HEK293 (cell line): Measurements from ENCODE around the gene CRABP2.
A peak's percentile ranks its signal among the peaks of the same experiment; 100 is the strongest.

Source experiments
- CTCF ChIA-PET: fragments of 350-600 bp; formaldehyde crosslinking; extraction: SDS; loops from one replicate; lab custom pipeline; 2021; ENCODE audit warnings: antibody characterized with exemption; lab: Yijun Ruan, JAX
- POLR2A ChIA-PET: fragments of 300-600 bp; formaldehyde crosslinking; extraction: SDS; loops from one replicate; lab custom pipeline; 2020; ENCODE audit warnings: antibody characterized with exemption, inconsistent platforms; lab: Yijun Ruan, JAX
- H3K27ac ChIP-seq: fragments of 200-500 bp; sonication (Bioruptor generic); 2 replicates; pipeline ENCODE4 v1.5.1; 2014; ENCODE audit warnings: low read depth, low read length, control low read depth, inconsistent platforms; ENCODE audit errors: extremely low read depth
- H3K36me3 ChIP-seq, 2 experiments: fragments of 200-500 bp in 1 of 2; sonication (Bioruptor generic) in 1 of 2; 1 replicate in 1 of 2; 2 replicates in 1 of 2; pipeline ENCODE4 v1.5.1; 2014 to 2017; ENCODE audit warnings: inconsistent platforms in 2 of 2, low read length in 2 of 2; ENCODE audit not compliant: control insufficient read depth in 2 of 2, insufficient read depth in 1 of 2
- H3K4me1 ChIP-seq: fragments of 200-500 bp; sonication (Bioruptor generic); 2 replicates; pipeline ENCODE4 v1.5.1; 2014; ENCODE audit warnings: mild to moderate bottlenecking, low read length, inconsistent platforms; ENCODE audit not compliant: control insufficient read depth, insufficient read depth
- H3K4me3 ChIP-seq: 2 replicates; pipeline ENCODE4 v1.5.1; 2011; ENCODE audit warnings: low read depth, mild to moderate bottlenecking, control low read depth, low read length, moderate library complexity
- H3K9me3 ChIP-seq: fragments of 200-500 bp; sonication (Bioruptor generic); 2 replicates; pipeline ENCODE4 v1.5.1; 2014; ENCODE audit warnings: low read depth, low read length, inconsistent platforms; ENCODE audit not compliant: control insufficient read depth, insufficient read depth
- IKZF3 ChIP-seq: fragments of 450-650 bp; IDR thresholded peaks from 2 replicates; pipeline ENCODE4 v1.5.0; 2018; ENCODE audit warnings: missing biosample characterization, mild to moderate bottlenecking, missing genetic modification characterization, moderate library complexity
- KLF1 ChIP-seq: fragments of 450-650 bp; formaldehyde crosslinking; IDR thresholded peaks from 2 replicates; pipeline ENCODE4 v1.5.1; 2016; ENCODE audit warnings: missing biosample characterization, missing genetic modification characterization
- KLF7 ChIP-seq: fragments of 450-650 bp; formaldehyde crosslinking; IDR thresholded peaks from 2 replicates; pipeline ENCODE4 v1.5.1; 2016; ENCODE audit warnings: missing biosample characterization, missing genetic modification characterization, borderline replicate concordance
- OVOL3 ChIP-seq: fragments of 450-650 bp; formaldehyde crosslinking; IDR thresholded peaks from 2 replicates; pipeline ENCODE4 v1.5.1; 2016; ENCODE audit warnings: missing biosample characterization, missing genetic modification characterization
- RBAK ChIP-seq: fragments of 450-650 bp; formaldehyde crosslinking; IDR thresholded peaks from 2 replicates; pipeline ENCODE4 v1.5.1; 2016; ENCODE audit warnings: missing biosample characterization, missing genetic modification characterization
- SP2 ChIP-seq: fragments of 450-650 bp; formaldehyde crosslinking; IDR thresholded peaks from 2 replicates; pipeline ENCODE4 v1.5.1; 2016; ENCODE audit warnings: missing biosample characterization, missing genetic modification characterization
- WT1 ChIP-seq: fragments of 450-650 bp; formaldehyde crosslinking; IDR thresholded peaks from 2 replicates; pipeline ENCODE4 v1.5.1; 2016; ENCODE audit warnings: missing biosample characterization, missing genetic modification characterization
- ZBTB20 ChIP-seq: fragments of 450-650 bp; formaldehyde crosslinking; IDR thresholded peaks from 2 replicates; pipeline ENCODE4 v1.5.1; 2016; ENCODE audit warnings: missing biosample characterization, missing genetic modification characterization
- ZBTB6 ChIP-seq: fragments of 450-650 bp; formaldehyde crosslinking; IDR thresholded peaks from 2 replicates; pipeline ENCODE4 v1.5.1; 2017; ENCODE audit warnings: missing biosample characterization, missing genetic modification characterization
- ZFHX2 ChIP-seq: fragments of 450-650 bp; formaldehyde crosslinking; conservative IDR thresholded peaks from 2 replicates; pipeline ENCODE4 v1.5.1; 2016; ENCODE audit warnings: missing biosample characterization, missing genetic modification characterization
- ZNF157 ChIP-seq: fragments of 450-650 bp; formaldehyde crosslinking; IDR thresholded peaks from 2 replicates; pipeline ENCODE4 v1.5.1; 2016; ENCODE audit warnings: missing biosample characterization, missing genetic modification characterization
- ZNF184 ChIP-seq: fragments of 450-650 bp; IDR thresholded peaks from 2 replicates; pipeline ENCODE4 v1.5.1; 2018; ENCODE audit warnings: missing biosample characterization, mild to moderate bottlenecking, missing genetic modification characterization
- ZNF239 ChIP-seq: fragments of 450-650 bp; formaldehyde crosslinking; IDR thresholded peaks from 2 replicates; pipeline ENCODE4 v1.5.1; 2016; ENCODE audit warnings: missing biosample characterization, missing genetic modification characterization
- ZNF24 ChIP-seq: fragments of 450-650 bp; formaldehyde crosslinking; IDR thresholded peaks from 2 replicates; pipeline ENCODE4 v1.5.1; 2016; ENCODE audit warnings: missing biosample characterization, missing genetic modification characterization
- ZNF37A ChIP-seq: fragments of 450-650 bp; IDR thresholded peaks from 2 replicates; pipeline ENCODE4 v1.5.1; 2018; ENCODE audit warnings: missing biosample characterization, missing genetic modification characterization
- ZNF416 ChIP-seq: fragments of 450-650 bp; formaldehyde crosslinking; IDR thresholded peaks from 2 replicates; pipeline ENCODE4 v1.5.1; 2016; ENCODE audit warnings: missing biosample characterization, missing genetic modification characterization
- ZNF549 ChIP-seq: fragments of 450-650 bp; IDR thresholded peaks from 2 replicates; pipeline ENCODE4 v1.5.1; 2018; ENCODE audit warnings: missing biosample characterization, missing genetic modification characterization, mild to moderate bottlenecking, inconsistent platforms, moderate library complexity
- ZNF558 ChIP-seq: fragments of 450-650 bp; formaldehyde crosslinking; IDR thresholded peaks from 2 replicates; pipeline ENCODE4 v1.5.1; 2016; ENCODE audit warnings: missing biosample characterization, missing genetic modification characterization
- ZNF610 ChIP-seq: fragments of 450-650 bp; formaldehyde crosslinking; IDR thresholded peaks from 2 replicates; pipeline ENCODE4 v1.5.1; 2016; ENCODE audit warnings: missing biosample characterization, missing genetic modification characterization, borderline replicate concordance
- ZNF658 ChIP-seq: fragments of 450-650 bp; formaldehyde crosslinking; IDR thresholded peaks from 2 replicates; pipeline ENCODE4; 2016; ENCODE audit warnings: missing biosample characterization, missing genetic modification characterization
- ZNF76 ChIP-seq: fragments of 450-650 bp; formaldehyde crosslinking; IDR thresholded peaks from 2 replicates; pipeline ENCODE4; 2016; ENCODE audit warnings: low read depth, missing biosample characterization, missing genetic modification characterization, borderline replicate concordance
- TF ChIP-seq, protein P1 (sequence below): fragments of 450-650 bp; formaldehyde crosslinking; IDR thresholded peaks from 2 replicates; pipeline ENCODE4 v1.5.1; 2016; ENCODE audit warnings: missing biosample characterization, missing genetic modification characterization

CRABP2 gene

DNA sequence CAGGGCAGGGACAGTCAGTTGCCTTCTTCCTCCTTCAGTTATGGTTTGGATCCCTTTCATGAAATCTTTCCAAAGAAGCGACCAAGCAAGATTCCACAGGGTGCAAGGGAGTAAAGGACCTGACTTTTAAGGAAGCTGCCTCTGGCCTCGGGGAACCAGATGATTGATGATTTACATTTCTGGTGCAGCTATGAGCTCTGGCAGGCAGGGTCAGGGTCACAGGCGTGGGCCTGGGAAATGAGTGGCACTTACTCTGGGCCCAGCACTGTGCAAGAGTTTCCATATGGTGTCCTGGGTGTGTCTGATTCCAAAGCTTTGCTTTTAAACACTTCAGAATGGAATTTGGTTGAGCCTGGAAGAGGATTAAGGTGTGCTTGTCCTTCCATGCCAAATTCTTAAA, 7.2 kb upstream of the CRABP2 start:
- no peak for TF ChIP-seq WT1 (tag by site-specific recombination)
- TF ChIP-seq, protein P1, sequence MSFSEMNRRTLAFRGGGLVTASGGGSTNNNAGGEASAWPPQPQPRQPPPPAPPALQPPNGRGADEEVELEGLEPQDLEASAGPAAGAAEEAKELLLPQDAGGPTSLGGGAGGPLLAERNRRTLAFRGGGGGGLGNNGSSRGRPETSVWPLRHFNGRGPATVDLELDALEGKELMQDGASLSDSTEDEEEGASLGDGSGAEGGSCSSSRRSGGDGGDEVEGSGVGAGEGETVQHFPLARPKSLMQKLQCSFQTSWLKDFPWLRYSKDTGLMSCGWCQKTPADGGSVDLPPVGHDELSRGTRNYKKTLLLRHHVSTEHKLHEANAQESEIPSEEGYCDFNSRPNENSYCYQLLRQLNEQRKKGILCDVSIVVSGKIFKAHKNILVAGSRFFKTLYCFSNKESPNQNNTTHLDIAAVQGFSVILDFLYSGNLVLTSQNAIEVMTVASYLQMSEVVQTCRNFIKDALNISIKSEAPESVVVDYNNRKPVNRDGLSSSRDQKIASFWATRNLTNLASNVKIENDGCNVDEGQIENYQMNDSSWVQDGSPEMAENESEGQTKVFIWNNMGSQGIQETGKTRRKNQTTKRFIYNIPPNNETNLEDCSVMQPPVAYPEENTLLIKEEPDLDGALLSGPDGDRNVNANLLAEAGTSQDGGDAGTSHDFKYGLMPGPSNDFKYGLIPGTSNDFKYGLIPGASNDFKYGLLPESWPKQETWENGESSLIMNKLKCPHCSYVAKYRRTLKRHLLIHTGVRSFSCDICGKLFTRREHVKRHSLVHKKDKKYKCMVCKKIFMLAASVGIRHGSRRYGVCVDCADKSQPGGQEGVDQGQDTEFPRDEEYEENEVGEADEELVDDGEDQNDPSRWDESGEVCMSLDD (tag by site-specific recombination), result no peak
- no peak for TF ChIP-seq ZNF24 (tag by site-specific recombination)
- TF ChIP-seq KLF1 (tag by site-specific recombination), result peak; percentile 12; the same call in 1 of the 2 replicates
- Histone ChIP-seq H3K4me1 (peaks cover 3% of the 10 kb centered on the region; the same call in 1 of the 2 replicates), H3K36me3 (peaks cover 0 to 6% of the 10 kb centered on the region in 2 experiments; a peak in 1 of 3 replicates), H3K4me3 (no peak overlapping the region), H3K9me3 (no peaks in the 10 kb centered on the region), H3K27ac (no peak overlapping the region)
- ChIA-PET CTCF (interaction anchor here (0.6 to 20.2 kb wide), 10 partner anchors 9 to 310 kb away, joined by 3 to 579 read pairs (median 5); partner anchors contain the start of gene METTL25B), POLR2A (interaction anchor here (0.8 kb wide), 1 partner anchor 16 kb away, joined by 3 read pairs; the partner anchor contains the start of genes ISG20L2 and METTL25B)

DNA sequence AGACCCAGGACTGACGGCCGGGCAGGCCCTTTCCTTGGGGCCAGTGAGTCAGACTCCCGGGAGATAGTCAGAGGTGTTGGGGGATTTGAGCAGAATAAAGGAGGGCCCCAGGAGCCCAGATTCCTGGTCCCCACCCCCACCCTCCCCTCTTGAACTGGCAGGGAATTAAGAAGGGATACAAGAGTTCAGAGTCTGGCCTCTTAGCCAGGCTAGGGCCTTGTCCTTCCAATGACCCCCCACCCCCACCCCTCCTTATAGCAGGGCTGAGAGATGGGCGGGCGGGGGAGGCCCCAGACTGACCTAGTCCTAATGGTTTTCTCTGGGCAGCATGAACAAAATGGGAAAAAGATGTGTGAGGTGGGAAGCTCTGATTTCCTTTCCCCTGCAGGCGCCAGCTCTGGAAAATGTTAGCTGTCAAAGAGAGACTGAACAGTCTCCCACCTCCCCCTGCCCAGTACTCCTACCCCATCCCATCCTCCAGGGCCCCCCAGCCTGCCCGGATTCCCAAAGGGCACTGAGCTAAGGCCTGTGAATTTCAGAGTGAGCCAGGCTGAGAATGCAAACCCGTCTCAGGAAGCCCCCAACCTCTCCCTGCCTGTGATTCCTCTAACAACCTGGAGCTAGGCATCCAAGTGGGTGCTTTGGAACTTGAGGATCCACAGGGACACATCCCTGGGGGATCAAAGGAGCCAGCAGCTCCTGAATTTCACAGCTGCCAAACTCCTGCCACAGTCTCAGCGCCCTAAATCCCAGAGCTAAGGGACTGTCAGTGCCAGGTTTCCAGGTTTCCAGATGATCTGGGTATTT, 5.8 kb upstream of the CRABP2 start:
- POLR2A ChIA-PET, result interaction anchor here (1.2 kb wide), 1 partner anchor 17 kb away, joined by 6 read pairs; the partner anchor contains the start of genes ISG20L2 and METTL25B
- Histone ChIP-seq H3K4me1 (peaks cover 3% of the 10 kb centered on the region; the same call in 1 of the 2 replicates), H3K36me3 (peaks cover 0 to 6% of the 10 kb centered on the region in 2 experiments; a peak in 1 of 3 replicates), H3K27ac (no peak overlapping the region)
- CTCF ChIA-PET, result interaction anchor here (0.6 to 20.2 kb wide), 7 partner anchors 14 to 179 kb away, joined by 3 to 579 read pairs (median 6); partner anchors contain the start of genes METTL25B and MRPL24
- TF ChIP-seq IKZF3 (tag by site-specific recombination) (0 out of 2 replicates have a peak, but pooled peaks have one; percentile 53), ZNF239 (tag by site-specific recombination) (no peak), ZBTB6 (tag by site-specific recombination) (no peak), ZNF610 (tag by site-specific recombination) (no peak), ZNF157 (no peak)
- TF ChIP-seq, all 188 proteins: peak for 1
- Histone ChIP-seq H3K4me3 (no peak overlapping the region), H3K9me3 (no peaks in the 10 kb centered on the region)

- H3K4me3 ChIP-seq, result no peak overlapping the region
- H3K4me1 ChIP-seq, result peaks cover 3% of the 10 kb centered on the region; the same call in 1 of the 2 replicates
- H3K9me3 ChIP-seq, result no peaks in the 10 kb centered on the region
- ChIA-PET CTCF (interaction anchor here (0.6 to 20.2 kb wide), 3 partner anchors 16 to 70 kb away, joined by 3 to 579 read pairs (median 11); no protein-coding TSS in a partner anchor), POLR2A (no interaction called here)
- 0 out of 2 replicates have a peak overlapping the region, but pooled peaks have one; percentile 16 for H3K27ac ChIP-seq
- no peaks in the 10 kb centered on the region for H3K36me3 ChIP-seq
- TF ChIP-seq SP2 (tag by site-specific recombination), result 0 out of 2 replicates have a peak, but pooled peaks have one; percentile 14
- no peak for TF ChIP-seq ZNF76
- TF ChIP-seq OVOL3 (tag by site-specific recombination), result no peak
- TF ChIP-seq ZNF610 (tag by site-specific recombination), result no peak
- TF ChIP-seq RBAK (tag by site-specific recombination), result no peak
- no peak for TF ChIP-seq ZNF184 (tag by site-specific recombination)
- TF ChIP-seq ZNF549 (tag by site-specific recombination), result no peak
- TF ChIP-seq ZNF658 (tag by site-specific recombination), result no peak
- TF ChIP-seq ZNF37A (tag by site-specific recombination), result no peak
- peak; percentile 45; the same call in 1 of the 2 replicates for TF ChIP-seq KLF7 (tag by site-specific recombination)
- 0 out of 2 replicates have a peak, but pooled peaks have one; percentile 44 for TF ChIP-seq ZFHX2
- TF ChIP-seq ZNF558, result no peak
- TF ChIP-seq ZNF416 (tag by site-specific recombination), result no peak
- no peak for TF ChIP-seq ZBTB20 (tag by site-specific recombination)
These were observed 4.5 kb upstream of the CRABP2 start for GRCh38 chr1:156709757-156710489.
